Psoas muscle (tissue), 8 donors: ENCODE measurements around the gene CCDC187. TPM values are rescaled to one million over a fixed set of nuclear protein-coding genes. Genes with fewer than 3 reads are reported as not detected.

Experiments
- ATAC-seq, 4 donors: fragments of 200-7000 bp; cut with Tn5 transposase; one replicate each; pipeline ENCODE4 v1.9.1; 2020; ENCODE audit warnings: moderate library complexity in 3 of 4, mild to moderate bottlenecking in 2 of 4
- DNase-seq, 2 donors: peaks; one replicate each; pipeline ENCODE4 v3.0.0-alpha.2; 2020
- H3K27ac ChIP-seq: fragments of 200-600 bp; one replicate; pipeline ENCODE4 v1.8.0; 2022
- H3K27me3 ChIP-seq, 3 donors: fragments of 200-600 bp in 1 of 3; one replicate each; pipeline versions ENCODE4 v1.6.1 to v1.8.0; 2013 to 2022; ENCODE audit warnings: low read length in 2 of 3, mild to moderate bottlenecking in 2 of 3, moderate library complexity in 1 of 3; ENCODE audit not compliant: insufficient read depth in 3 of 3
- H3K36me3 ChIP-seq, 2 donors: fragments of 200-600 bp in 1 of 2; one replicate each; pipeline versions ENCODE4 v1.6.1 to v1.8.0; 2013 to 2022; ENCODE audit warnings: low read depth in 1 of 2, mild to moderate bottlenecking in 1 of 2, moderate library complexity in 1 of 2; ENCODE audit not compliant: insufficient read depth in 1 of 2
- H3K4me1 ChIP-seq: fragments of 200-600 bp; one replicate; pipeline ENCODE4 v1.8.0; 2022
- H3K4me3 ChIP-seq: fragments of 200-600 bp; one replicate; pipeline ENCODE4 v1.8.0; 2022; ENCODE audit warnings: mild to moderate bottlenecking
- H3K9me3 ChIP-seq: fragments of 200-600 bp; one replicate; pipeline ENCODE4 v1.8.0; 2022
- WGBS, 3 donors: extraction: QIAGEN DNeasy Blood & Tissue Kit; methylation state at CpG; one replicate each; pipeline versions ENCODE4 v1.1.6 to v1.1.7; 2013; 5-methylcytosine and 5-hydroxymethylcytosine counted together
- intact Hi-C, 2 donors: fragments of 100-400 bp; cut with DNase I; formaldehyde crosslinking; loops; one replicate each; pipeline versions ENCODE4 v1.11.0 to v1.14.2; 2022
- polyA plus RNA-seq, 3 donors: library from polyadenylated mRNA; stranded (reverse); fragments of 200-250 nt; gene quantifications; one replicate each; pipeline ENCODE4 v1.2.3, GENCODE V29; 2013
- total RNA-seq, 4 donors: library from RNA; stranded (reverse); fragmentation: NEBNext Ultra II Directional in 2 of 4; extraction: Animal tissue kit (Norgen Biotek cat#: 25700) in 2 of 4; gene quantifications; one replicate each; pipeline versions ENCODE4 v1.2.1 to v1.2.4, GENCODE V29; 2021 to 2023
- TF ChIP-seq, protein P1 (sequence below): fragments of 200-600 bp; IDR thresholded peaks from one replicate; pipeline ENCODE4 v1.8.0; 2022; ENCODE audit warnings: antibody characterized with exemption
- donor health status: healthy with polysubstance abuse.
- donor health status: DM: no; HTN: no; CAD: no; lungs with moderate emphysema.
- donor health status: Bipolar disorder and iron deficiency.
- donor health status: healthy.
- donor health status: DM: yes; HTN: yes; CAD: no.
- donor health status: DM: no; HTN: no; CAD: no.
- donor health status: DM: no; HTN: no; CAD: no.
- donor health status: DM: yes; HTN: yes; CAD: no.

The CCDC187 gene
- total and polyA plus RNA-seq, 7 donors = not detected

DNA sequence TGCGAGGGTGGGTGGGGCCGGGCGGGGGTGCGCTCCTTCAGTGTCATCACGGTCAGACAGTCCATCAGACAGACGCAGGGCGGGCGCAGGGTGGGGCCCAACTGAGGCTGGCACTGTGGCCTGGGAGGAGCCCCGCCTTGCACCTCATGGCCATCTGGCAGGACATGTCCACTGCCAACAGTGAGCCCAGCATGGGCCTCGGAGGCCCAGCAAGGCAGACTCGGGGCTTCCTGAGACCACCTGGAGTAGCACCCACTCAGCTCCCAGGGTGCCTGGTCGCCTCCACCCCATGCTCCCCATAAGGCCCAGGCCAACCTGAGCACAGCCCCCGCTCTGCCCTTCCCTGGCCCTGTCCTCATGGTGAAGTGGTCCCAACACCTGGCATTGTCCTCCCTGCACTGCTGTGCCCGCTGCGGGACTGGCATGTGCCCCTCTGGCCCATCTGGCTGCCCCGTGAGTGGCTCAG, 14.9 kb upstream of the CCDC187 start:
- intact Hi-C loops = no loop called here
- Histone ChIP-seq H3K4me3 (no peak overlapping the region), H3K27ac (no peak overlapping the region), H3K27me3 (peaks cover 0 to 14% (median 6%) of the 10 kb centered on the region in 3 donors), H3K36me3 (no peaks in the 10 kb centered on the region), H3K4me1 (no peaks in the 10 kb centered on the region), H3K9me3 (peaks cover 12% of the 10 kb centered on the region)
- DNase-seq = no peak
- WGBS, 3 donors = 72 to 82% (median 76%) methylated on average over 11 to 16 of the region's 16 CpGs
- TF ChIP-seq, protein P1, sequence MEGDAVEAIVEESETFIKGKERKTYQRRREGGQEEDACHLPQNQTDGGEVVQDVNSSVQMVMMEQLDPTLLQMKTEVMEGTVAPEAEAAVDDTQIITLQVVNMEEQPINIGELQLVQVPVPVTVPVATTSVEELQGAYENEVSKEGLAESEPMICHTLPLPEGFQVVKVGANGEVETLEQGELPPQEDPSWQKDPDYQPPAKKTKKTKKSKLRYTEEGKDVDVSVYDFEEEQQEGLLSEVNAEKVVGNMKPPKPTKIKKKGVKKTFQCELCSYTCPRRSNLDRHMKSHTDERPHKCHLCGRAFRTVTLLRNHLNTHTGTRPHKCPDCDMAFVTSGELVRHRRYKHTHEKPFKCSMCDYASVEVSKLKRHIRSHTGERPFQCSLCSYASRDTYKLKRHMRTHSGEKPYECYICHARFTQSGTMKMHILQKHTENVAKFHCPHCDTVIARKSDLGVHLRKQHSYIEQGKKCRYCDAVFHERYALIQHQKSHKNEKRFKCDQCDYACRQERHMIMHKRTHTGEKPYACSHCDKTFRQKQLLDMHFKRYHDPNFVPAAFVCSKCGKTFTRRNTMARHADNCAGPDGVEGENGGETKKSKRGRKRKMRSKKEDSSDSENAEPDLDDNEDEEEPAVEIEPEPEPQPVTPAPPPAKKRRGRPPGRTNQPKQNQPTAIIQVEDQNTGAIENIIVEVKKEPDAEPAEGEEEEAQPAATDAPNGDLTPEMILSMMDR = no peak
- no peak for ATAC-seq

GRCh38 chr9:136318111-136318775, 14.3 kb upstream of the CCDC187 start:
- ATAC-seq (no peak), DNase-seq (no peak)
- H3K36me3 ChIP-seq = no peaks in the 10 kb centered on the region
- no peaks in the 10 kb centered on the region for H3K4me1 ChIP-seq
- WGBS, 3 donors = 67 to 75% (median 71%) methylated on average over 21 of the region's 21 CpGs
- intact Hi-C loops = no loop called here
- H3K9me3 ChIP-seq = peaks cover 12% of the 10 kb centered on the region
- peaks cover 0 to 18% (median 6%) of the 10 kb centered on the region in 3 donors for H3K27me3 ChIP-seq
- H3K4me3 ChIP-seq = no peak overlapping the region
- no peak overlapping the region for H3K27ac ChIP-seq
- TF ChIP-seq, protein P1 = no peak

GRCh38 chr9:136317695-136318094, 13.8 kb upstream of the CCDC187 start:
- TF ChIP-seq, protein P1 = no peak
- WGBS, 3 donors = 82 to 85% (median 83%) methylated on average over 14 to 16 of the region's 16 CpGs
- DNase-seq (no peak), ATAC-seq (no peak)
- H3K36me3 ChIP-seq = no peaks in the 10 kb centered on the region
- no peaks in the 10 kb centered on the region for H3K4me1 ChIP-seq
- intact Hi-C loops = no loop called here
- H3K4me3 ChIP-seq = no peak overlapping the region
- H3K27me3 ChIP-seq = peaks cover 0 to 15% (median 6%) of the 10 kb centered on the region in 3 donors
- H3K9me3 ChIP-seq = peaks cover 12% of the 10 kb centered on the region
- H3K27ac ChIP-seq = no peak overlapping the region

GRCh38 chr9:136316896-136317676, 13.2 kb upstream of the CCDC187 start:
- Histone ChIP-seq H3K36me3 (no peaks in the 10 kb centered on the region), H3K27me3 (peaks cover 0 to 18% (median 3%) of the 10 kb centered on the region in 3 donors), H3K9me3 (peaks cover 12% of the 10 kb centered on the region), H3K27ac (no peak overlapping the region), H3K4me3 (no peak overlapping the region), H3K4me1 (no peaks in the 10 kb centered on the region)
- ATAC-seq = no peak
- DNase-seq = no peak
- intact Hi-C loops = no loop called here
- WGBS, 3 donors = 85 to 93% (median 92%) methylated on average over 13 of the region's 13 CpGs
- TF ChIP-seq, protein P1 = no peak
